Tibial artery (tissue), 4 donors: ENCODE results near the gene FOXL1.
A peak's percentile ranks its signal among the peaks of the same experiment; 100 is the strongest.

Experiments used
- DNase-seq, 2 donors: peaks; one replicate each; pipeline ENCODE4 v3.0.0-alpha.2; 2019
- H3K27ac ChIP-seq, 2 donors: fragments of 200-600 bp; sonication (generic) in 1 of 2; 1 replicate in 1 of 2; 2 replicates in 1 of 2; pipeline ENCODE4 v1.5.1; 2018 to 2019; ENCODE audit warnings: mild to moderate bottlenecking in 1 of 2
- H3K27me3 ChIP-seq, 2 donors: fragments of 200-600 bp; sonication (generic) in 1 of 2; one replicate each; pipeline versions ENCODE4 v1.5.1 to v1.6.0; 2016 to 2019
- H3K36me3 ChIP-seq, 3 donors: fragments of 200-600 bp; sonication (generic) in 2 of 3; one replicate each; pipeline ENCODE4 v1.5.1; 2016 to 2019; ENCODE audit warnings: mild to moderate bottlenecking in 2 of 3
- H3K4me1 ChIP-seq, 4 donors: fragments of 200-600 bp; sonication (generic) in 2 of 4; 1 replicate in 3 of 4; 2 replicates in 1 of 4; pipeline ENCODE4 v1.5.1; 2016 to 2019
- H3K4me3 ChIP-seq, 2 donors: fragments of 200-600 bp; sonication (generic) in 1 of 2; 1 replicate in 1 of 2; 2 replicates in 1 of 2; pipeline ENCODE4 v1.5.1; 2018 to 2019; ENCODE audit warnings: mild to moderate bottlenecking in 2 of 2
- H3K9me3 ChIP-seq, 3 donors: fragments of 200-600 bp; sonication (generic) in 1 of 3; one replicate each; pipeline ENCODE4 v1.5.1; 2016 to 2019
- intact Hi-C: fragments of 100-400 bp; cut with DNase I; formaldehyde crosslinking; loops from one replicate; pipeline ENCODE4 v1.15.0; 2023; ENCODE audit warnings: low total_unique reads
- TF ChIP-seq, protein P1 (sequence below), 2 experiments: fragments of 200-600 bp in 1 of 2; fragments of 450-650 bp in 1 of 2; IDR thresholded peaks; one replicate each; pipeline ENCODE4 v1.5.1; 2017 to 2019; ENCODE audit warnings: antibody characterized with exemption in 2 of 2, mild to moderate bottlenecking in 1 of 2, moderate library complexity in 1 of 2

FOXL1 gene

DNA sequence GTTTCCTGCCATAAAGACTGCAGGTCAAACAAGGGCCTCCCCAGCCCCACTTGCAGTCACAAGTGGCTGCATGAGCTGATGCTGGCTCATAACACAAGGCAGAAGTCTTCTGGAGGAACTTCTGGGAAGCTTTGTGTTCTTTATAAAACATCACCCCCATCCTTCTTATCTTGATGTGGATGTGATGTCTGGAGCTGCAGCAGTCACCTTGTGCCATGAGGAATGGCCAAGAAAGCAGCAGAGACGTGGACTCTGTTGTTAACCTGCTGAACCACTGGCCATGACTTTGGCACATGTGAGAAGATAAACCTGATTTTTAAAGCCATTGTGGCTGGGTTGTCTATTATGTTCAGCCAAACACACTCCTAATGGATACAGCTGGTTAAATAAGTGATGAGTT lies 41.8 kb downstream of the FOXL1 start:
- Histone ChIP-seq H3K27ac (no peak overlapping the region), H3K4me3 (no peak overlapping the region), H3K36me3 (no peaks in the 10 kb centered on the region), H3K4me1 (peaks cover 0 to 42% (median 13%) of the 10 kb centered on the region in 4 donors), H3K27me3 (no peaks in the 10 kb centered on the region), H3K9me3 (no peaks in the 10 kb centered on the region)
- DNase-seq, result no peak
- TF ChIP-seq, protein P1, sequence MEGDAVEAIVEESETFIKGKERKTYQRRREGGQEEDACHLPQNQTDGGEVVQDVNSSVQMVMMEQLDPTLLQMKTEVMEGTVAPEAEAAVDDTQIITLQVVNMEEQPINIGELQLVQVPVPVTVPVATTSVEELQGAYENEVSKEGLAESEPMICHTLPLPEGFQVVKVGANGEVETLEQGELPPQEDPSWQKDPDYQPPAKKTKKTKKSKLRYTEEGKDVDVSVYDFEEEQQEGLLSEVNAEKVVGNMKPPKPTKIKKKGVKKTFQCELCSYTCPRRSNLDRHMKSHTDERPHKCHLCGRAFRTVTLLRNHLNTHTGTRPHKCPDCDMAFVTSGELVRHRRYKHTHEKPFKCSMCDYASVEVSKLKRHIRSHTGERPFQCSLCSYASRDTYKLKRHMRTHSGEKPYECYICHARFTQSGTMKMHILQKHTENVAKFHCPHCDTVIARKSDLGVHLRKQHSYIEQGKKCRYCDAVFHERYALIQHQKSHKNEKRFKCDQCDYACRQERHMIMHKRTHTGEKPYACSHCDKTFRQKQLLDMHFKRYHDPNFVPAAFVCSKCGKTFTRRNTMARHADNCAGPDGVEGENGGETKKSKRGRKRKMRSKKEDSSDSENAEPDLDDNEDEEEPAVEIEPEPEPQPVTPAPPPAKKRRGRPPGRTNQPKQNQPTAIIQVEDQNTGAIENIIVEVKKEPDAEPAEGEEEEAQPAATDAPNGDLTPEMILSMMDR (IDR thresholded peaks at IDR 0.05), result no peak
- intact Hi-C loops, result no loop called here

DNA sequence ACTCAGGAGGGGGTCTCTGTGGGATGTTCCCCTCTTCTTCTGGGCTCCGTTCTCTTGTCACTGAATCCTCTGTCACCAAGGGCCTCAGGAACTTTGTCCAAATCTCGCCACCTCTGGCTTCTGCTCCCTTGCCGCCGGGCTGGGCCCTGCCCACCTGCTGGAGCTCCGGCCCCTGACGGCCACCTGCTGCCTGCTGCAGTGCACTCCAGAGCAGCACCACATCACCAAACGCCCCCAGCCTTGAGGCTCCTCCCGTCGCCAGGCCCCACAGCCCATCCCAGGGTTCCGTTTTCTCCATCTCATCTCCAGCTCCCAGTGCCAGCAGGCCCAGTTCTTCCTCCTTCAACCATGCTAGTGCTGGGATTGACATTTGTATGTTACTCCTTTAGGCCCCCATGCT lies 43.6 kb downstream of the FOXL1 start:
- no peak for DNase-seq
- intact Hi-C loops, result no loop called here
- TF ChIP-seq, protein P1 (IDR thresholded peaks at IDR 0.05), result no peak
- no peaks in the 10 kb centered on the region for H3K36me3 ChIP-seq
- H3K27ac ChIP-seq, result no peak overlapping the region
- H3K9me3 ChIP-seq, result no peaks in the 10 kb centered on the region
- H3K4me3 ChIP-seq, result no peak overlapping the region
- H3K27me3 ChIP-seq, result no peaks in the 10 kb centered on the region
- H3K4me1 ChIP-seq, result peaks cover 0 to 54% (median 22%) of the 10 kb centered on the region in 4 donors

DNA sequence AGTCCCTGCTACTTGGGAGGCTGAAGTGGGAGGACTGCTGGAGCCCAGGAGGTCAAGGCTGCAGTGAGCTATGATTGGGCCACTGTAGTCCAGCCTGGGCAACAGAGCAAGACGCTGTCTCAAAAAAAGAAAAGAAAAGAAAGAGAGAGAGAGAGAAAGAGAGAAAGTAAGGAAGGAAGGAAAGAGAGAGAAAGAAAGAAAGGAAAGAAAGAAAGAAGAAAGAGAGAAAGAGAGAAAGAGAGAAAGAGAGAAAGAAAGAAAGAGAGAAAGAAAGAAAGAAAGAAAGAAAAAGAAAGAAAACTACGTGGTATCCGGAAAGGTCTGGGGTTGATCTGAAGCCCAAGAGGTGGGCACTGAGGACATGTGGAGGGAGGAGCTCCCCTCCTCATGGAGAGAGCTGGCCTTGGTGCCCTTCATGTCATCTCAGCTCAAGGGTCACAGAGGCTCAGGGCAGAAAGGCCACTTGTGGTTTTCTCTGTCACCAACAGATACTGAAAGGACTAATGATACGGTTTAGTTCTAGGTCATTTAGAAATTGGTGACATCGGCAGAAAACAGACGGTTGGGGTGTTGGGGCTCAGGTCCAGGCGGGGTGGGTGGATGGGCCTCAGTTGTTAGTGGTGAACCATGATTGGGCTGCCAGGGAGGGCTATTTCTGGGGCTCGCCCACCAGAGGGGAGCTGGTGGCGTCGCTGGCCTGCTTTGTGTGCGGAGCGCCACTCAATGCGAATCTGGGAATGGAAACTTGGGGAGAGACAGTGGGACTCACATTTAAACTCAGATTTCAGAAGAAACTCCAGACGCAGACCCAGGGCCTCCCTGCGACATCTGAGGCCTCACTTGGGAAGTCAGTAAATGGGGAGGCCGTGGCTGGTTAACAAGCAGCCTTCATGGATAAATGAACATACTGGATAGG lies 44.6 kb downstream of the FOXL1 start:
- intact Hi-C loops, result no loop called here
- no peaks in the 10 kb centered on the region for H3K27me3 ChIP-seq
- H3K9me3 ChIP-seq, result no peaks in the 10 kb centered on the region
- H3K27ac ChIP-seq, result no peak overlapping the region
- peaks cover 0 to 49% (median 25%) of the 10 kb centered on the region in 4 donors for H3K4me1 ChIP-seq
- DNase-seq, result no peak
- TF ChIP-seq, protein P1 (IDR thresholded peaks at IDR 0.05), result no peak
- no peak overlapping the region for H3K4me3 ChIP-seq
- no peaks in the 10 kb centered on the region for H3K36me3 ChIP-seq

DNA sequence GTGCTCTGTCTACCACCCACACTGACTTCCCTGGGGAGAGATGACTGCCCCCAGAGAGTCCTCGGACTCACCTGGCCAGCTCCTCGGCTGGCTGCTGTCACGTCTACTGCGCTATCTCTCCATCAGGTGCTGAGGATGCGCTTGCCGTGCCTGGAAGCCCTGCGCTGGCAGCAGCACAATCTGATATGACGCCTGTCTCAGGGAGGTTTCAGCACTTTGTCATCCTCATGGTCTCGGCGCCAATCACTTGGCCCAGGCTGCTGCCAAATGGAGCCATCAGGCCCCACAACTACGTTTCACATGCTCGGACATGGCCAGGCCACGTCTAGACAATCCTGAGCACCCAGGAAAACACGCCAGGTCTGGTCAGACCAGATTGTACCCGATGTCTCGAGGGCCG lies 46.7 kb downstream of the FOXL1 start:
- DNase-seq, result no peak
- Histone ChIP-seq H3K4me3 (no peak overlapping the region), H3K27me3 (no peaks in the 10 kb centered on the region), H3K9me3 (no peaks in the 10 kb centered on the region), H3K4me1 (peaks cover 0 to 30% (median 14%) of the 10 kb centered on the region in 4 donors), H3K36me3 (peaks cover 0 to 5% (median 0%) of the 10 kb centered on the region in 3 donors), H3K27ac (peak overlapping the region; percentile 67 to 74)
- TF ChIP-seq, protein P1 (IDR thresholded peaks at IDR 0.05), result no peak
- intact Hi-C loops, result no loop called here

DNA sequence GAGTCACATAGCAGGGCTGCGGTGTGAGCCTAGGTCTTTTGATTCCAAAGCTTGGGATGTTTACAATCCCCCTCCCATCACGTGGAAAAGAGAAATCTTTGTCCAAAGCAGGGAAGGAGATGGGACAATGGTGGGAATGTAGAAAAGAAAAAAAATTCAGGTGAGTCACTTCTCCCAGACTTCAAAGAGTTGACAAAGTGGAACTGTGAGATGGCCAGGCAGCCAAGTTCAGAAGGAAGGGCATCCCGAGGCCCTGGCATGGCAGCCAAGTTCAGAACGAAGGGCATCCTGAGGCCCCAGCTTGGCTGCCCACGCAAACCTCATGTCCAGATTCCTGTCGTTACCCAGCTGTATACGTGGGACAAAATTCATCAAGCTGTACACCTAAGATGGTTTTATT lies 47.5 kb downstream of the FOXL1 start:
- peak in 1 of 2 donors; percentile 41 for DNase-seq
- H3K36me3 ChIP-seq, result peaks cover 0 to 9% (median 0%) of the 10 kb centered on the region in 3 donors
- TF ChIP-seq, protein P1 (IDR thresholded peaks at IDR 0.05), result no peak
- no peaks in the 10 kb centered on the region for H3K27me3 ChIP-seq
- H3K4me3 ChIP-seq, result no peak overlapping the region
- intact Hi-C loops, result no loop called here
- peak overlapping the region; percentile 67 to 74 for H3K27ac ChIP-seq
- peaks cover 0 to 28% (median 14%) of the 10 kb centered on the region in 4 donors for H3K4me1 ChIP-seq
- H3K9me3 ChIP-seq, result no peaks in the 10 kb centered on the region
